22Rv1 (cell line): ENCODE measurements around the gene CFAP221.

Source experiments
- H3K27ac ChIP-seq: fragments of 450-650 bp; 2 replicates; pipeline ENCODE4 v1.5.1; 2017
- ZFX ChIP-seq: fragments of 450-650 bp; IDR thresholded peaks from 2 replicates; pipeline ENCODE4 v1.6.1; 2017; ENCODE audit warnings: antibody characterized with exemption, borderline replicate concordance
- TF ChIP-seq, protein P1 (sequence below): fragments of 450-650 bp; IDR thresholded peaks from 2 replicates; pipeline ENCODE4 v1.5.1; 2017; ENCODE audit warnings: mild to moderate bottlenecking

Gene CFAP221

DNA sequence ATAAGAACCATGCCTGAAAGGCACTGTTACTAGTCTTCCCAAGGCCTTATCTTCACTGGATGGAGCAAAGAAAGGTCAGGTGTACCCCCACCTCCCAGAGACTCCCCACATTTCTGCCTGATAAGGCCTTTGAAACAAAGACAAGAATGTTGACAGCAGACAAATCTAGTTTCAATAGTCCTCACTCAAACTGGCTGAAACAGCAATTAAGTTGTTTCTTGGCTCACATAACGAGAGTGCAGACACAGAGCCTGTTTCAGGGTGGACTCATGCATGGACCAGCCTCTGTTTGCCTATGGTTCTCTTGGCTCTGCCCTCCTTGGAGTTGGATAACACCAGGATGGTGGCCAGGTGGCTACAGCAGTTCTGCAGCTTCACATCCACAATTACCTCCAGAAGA is 7.5 kb upstream of the CFAP221 start:
- H3K27ac ChIP-seq = no peak overlapping the region
- TF ChIP-seq, protein P1, sequence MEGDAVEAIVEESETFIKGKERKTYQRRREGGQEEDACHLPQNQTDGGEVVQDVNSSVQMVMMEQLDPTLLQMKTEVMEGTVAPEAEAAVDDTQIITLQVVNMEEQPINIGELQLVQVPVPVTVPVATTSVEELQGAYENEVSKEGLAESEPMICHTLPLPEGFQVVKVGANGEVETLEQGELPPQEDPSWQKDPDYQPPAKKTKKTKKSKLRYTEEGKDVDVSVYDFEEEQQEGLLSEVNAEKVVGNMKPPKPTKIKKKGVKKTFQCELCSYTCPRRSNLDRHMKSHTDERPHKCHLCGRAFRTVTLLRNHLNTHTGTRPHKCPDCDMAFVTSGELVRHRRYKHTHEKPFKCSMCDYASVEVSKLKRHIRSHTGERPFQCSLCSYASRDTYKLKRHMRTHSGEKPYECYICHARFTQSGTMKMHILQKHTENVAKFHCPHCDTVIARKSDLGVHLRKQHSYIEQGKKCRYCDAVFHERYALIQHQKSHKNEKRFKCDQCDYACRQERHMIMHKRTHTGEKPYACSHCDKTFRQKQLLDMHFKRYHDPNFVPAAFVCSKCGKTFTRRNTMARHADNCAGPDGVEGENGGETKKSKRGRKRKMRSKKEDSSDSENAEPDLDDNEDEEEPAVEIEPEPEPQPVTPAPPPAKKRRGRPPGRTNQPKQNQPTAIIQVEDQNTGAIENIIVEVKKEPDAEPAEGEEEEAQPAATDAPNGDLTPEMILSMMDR = no peak
- no peak for TF ChIP-seq ZFX

DNA sequence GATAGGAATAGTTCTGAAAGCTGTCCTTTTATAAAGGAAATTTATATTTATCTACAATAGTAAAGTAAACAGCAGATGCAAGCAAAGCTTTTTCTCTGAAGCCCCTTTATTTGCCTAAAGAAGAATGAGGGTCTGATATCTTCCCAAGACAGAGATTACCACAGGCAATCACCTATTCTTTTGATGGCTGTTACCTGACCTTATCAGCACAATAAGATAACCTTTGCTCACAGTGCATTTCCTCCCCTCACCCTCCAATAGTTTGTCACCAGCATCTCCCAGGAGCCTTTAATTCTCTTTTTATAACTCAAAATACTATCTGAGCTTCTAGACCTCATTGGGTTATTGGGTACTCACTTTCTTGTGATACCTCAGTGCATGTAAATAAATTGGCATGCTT is 6.5 kb upstream of the CFAP221 start:
- no peak for TF ChIP-seq ZFX
- TF ChIP-seq, protein P1 = no peak

DNA sequence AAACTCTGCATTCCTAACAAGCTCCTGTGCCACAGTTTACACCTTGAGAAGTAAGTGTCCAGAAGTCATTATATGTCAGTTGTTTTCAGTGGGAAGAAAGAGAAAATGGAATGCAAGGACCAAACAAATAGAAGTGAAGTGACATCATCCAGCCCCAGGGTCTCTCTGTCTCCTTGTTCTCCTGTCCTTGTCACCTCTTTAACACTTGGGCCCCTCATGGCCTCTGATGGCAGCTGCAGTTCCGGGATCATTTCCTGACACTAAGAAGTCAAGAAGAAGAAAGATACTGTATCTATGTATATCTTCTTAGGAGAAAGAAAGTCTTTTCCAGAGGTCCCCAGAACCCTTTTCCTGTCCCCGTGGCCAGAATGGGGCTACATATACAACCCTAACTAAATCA is 2.8 kb upstream of the CFAP221 start:
- TF ChIP-seq, protein P1 = no peak
- TF ChIP-seq ZFX = no peak
- H3K27ac ChIP-seq = no peak overlapping the region

More for the DNA sequence above, 6.5 kb upstream of the CFAP221 start:
- no peak overlapping the region for H3K27ac ChIP-seq

DNA sequence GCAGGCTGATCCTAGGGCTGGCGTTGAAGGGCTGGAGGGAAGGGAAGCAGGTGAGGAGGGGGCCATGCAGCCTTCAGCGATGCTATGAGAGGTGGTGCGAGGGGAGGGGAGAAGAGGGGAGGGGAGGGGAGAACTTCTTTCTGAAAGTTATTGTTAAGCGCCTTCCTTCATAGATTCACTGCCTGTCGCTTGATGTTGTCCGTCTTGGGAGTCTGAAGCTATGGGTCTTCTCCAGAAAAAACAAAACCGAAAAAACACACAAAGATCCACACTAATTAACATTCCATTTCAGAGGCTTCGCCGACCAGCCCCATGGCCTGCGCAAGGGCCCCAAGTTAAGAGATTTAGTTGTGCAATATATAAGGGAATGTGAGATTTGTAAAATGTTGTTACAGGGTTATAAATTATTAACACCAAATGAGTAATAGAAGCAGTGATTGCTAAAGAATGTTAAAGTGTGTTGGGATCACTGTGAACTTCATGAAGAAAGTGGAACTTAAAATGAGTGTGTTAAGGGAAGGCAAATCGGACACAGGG is 758 bp downstream of the CFAP221 start:
- no peak for TF ChIP-seq ZFX
- TF ChIP-seq, protein P1 = no peak
- no peak overlapping the region for H3K27ac ChIP-seq

DNA sequence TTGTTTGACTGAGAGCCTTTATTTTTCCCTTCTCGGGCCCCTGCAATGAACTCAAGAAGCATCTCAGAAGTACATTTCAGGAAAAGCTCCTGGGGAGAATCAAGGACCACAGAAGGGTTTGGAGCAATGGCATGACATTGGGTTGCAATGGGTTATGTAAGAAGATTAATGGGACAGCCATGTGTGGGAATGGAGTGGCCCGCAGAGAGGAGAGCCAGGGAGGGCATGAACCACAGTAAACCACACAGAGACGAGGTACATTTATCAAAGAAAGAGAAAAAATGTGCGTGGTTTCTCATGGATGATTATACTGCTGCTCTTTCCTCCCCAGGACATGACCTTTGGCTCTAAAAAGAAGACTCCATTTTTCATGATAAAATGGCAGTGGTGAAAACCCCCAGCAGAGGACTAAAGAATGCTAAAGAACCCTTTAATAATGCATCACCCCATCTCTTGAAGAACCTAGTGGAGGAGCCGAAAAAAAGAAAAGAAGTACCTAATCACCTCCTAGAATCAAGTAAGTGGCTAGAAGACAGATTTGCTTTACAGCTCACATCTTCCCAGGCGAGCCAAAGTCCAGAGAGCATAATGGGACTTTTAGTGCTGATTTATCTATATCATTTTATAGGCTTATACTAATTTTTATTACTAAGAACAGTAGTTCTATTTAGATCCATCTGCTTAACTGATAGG is 1.7 kb downstream of the CFAP221 start:
- H3K27ac ChIP-seq = no peak overlapping the region

DNA sequence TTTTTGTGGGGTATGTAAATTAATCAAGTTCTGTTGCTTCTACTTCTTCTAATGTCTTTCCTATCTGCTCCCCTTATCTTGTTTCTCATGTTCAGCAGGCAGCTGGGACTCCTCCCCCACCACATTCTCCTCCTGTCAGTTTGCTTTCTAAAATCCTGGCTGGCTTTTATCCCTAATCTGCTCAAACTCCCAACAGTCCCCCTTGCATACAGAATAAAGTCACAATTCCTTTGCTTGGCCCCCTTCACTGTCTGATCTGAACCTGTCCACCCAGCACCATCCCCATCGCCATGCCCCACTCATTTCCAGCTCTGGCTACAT is 2.2 kb downstream of the CFAP221 start:
- no peak overlapping the region for H3K27ac ChIP-seq
- TF ChIP-seq, protein P1 = no peak
- no peak for TF ChIP-seq ZFX

More for the DNA sequence above, 1.7 kb downstream of the CFAP221 start:
- TF ChIP-seq, protein P1 = no peak
- no peak for TF ChIP-seq ZFX

DNA sequence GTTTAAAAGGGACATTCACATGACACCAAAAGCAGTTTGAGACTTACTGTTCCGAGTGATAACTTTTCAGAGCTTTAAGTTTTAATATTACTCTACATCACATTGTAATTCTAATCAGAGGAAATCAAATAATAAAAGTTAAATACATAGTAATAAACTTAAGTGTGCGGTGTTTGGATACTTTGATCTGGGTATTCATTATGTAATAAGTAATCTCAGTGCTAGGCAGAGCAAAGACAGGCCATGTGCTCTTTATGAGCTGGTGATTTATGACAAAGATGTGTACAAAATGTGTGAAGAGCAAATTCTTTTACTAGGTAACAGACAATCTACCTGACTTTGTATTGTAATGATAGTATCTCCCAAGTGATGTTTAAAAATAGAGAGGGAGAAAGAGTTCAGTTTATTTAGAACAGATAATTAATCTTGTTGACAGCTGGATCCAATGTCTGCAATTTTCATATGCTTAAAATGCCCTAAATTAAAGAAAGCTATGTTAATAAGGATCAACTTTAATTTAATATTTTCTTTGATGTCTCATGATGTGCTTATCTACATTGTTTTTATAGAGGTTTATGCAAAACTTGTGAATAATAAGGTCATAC is 4.4 kb downstream of the CFAP221 start:
- TF ChIP-seq, protein P1 = no peak
- TF ChIP-seq ZFX = no peak

More for the DNA sequence above, 4.4 kb downstream of the CFAP221 start:
- no peak overlapping the region for H3K27ac ChIP-seq
